DND-41 (cell line): ENCODE data around the gene SEM1.

Source experiments
- ATAC-seq: fragments of 200-7000 bp; cut with Tn5 transposase; 3 replicates; pipeline ENCODE4 v1.9.1; 2021; ENCODE audit warnings: low read depth; ENCODE audit not compliant: insufficient read depth
- DNase-seq: peaks from one replicate; pipeline ENCODE4 v3.0.0-alpha.2; 2020
- H2AFZ ChIP-seq: 2 replicates; pipeline ENCODE4 v1.6.0; 2012; ENCODE audit warnings: low read depth, low read length
- H3K27ac ChIP-seq: 2 replicates; pipeline ENCODE4 v1.5.1; 2012; ENCODE audit warnings: low read length, inconsistent platforms
- H3K27me3 ChIP-seq: fragments of 200-600 bp; sonication (generic); 2 replicates; pipeline ENCODE4 v1.6.0; 2012; ENCODE audit warnings: low read length, mild to moderate bottlenecking, inconsistent platforms; ENCODE audit not compliant: insufficient read depth, poor library complexity
- H3K36me3 ChIP-seq: 2 replicates; pipeline ENCODE4 v1.5.1; 2012; ENCODE audit warnings: low read length, inconsistent platforms; ENCODE audit not compliant: insufficient read depth
- H3K4me1 ChIP-seq: 2 replicates; pipeline ENCODE4 v1.5.1; 2012; ENCODE audit warnings: mild to moderate bottlenecking, low read length; ENCODE audit not compliant: insufficient read depth
- H3K4me2 ChIP-seq: 2 replicates; pipeline ENCODE4 v1.6.0; 2012; ENCODE audit warnings: mild to moderate bottlenecking, moderate library complexity, low read length, inconsistent platforms; ENCODE audit not compliant: insufficient read depth
- H3K4me3 ChIP-seq, 2 experiments: fragments of 200-600 bp in 1 of 2; shearing (Covaris generic) in 1 of 2; 2 replicates each; pipeline ENCODE4 v1.5.1; 2012 to 2016; ENCODE audit warnings: inconsistent platforms in 2 of 2, low read length in 2 of 2, mild to moderate bottlenecking in 2 of 2, low read depth in 1 of 2, moderate library complexity in 1 of 2
- H3K79me2 ChIP-seq: 2 replicates; pipeline ENCODE4 v1.6.0; 2012; ENCODE audit warnings: low read length, inconsistent platforms; ENCODE audit not compliant: insufficient read depth
- H3K9ac ChIP-seq: 2 replicates; pipeline ENCODE4 v1.6.0; 2012; ENCODE audit warnings: low read depth, mild to moderate bottlenecking, inconsistent platforms, low read length, moderate library complexity
- H3K9me3 ChIP-seq: 2 replicates; pipeline ENCODE4 v1.5.1; 2012; ENCODE audit warnings: low read length, moderate library complexity, mild to moderate bottlenecking, inconsistent platforms; ENCODE audit not compliant: insufficient read depth, severe bottlenecking
- H4K20me1 ChIP-seq: 2 replicates; pipeline ENCODE4 v1.6.0; 2012; ENCODE audit warnings: low read length; ENCODE audit not compliant: insufficient read depth
- EZH2 ChIP-seq: IDR thresholded peaks from 3 replicates; pipeline ENCODE4 v1.6.1; 2012; ENCODE audit warnings: borderline replicate concordance, low read depth, mild to moderate bottlenecking, moderate library complexity, low read length, inconsistent platforms; ENCODE audit not compliant: severe bottlenecking
- TF ChIP-seq, protein P1 (sequence below): IDR thresholded peaks from 2 replicates; pipeline ENCODE4 v1.5.1; 2012; ENCODE audit warnings: borderline replicate concordance, low read length, moderate library complexity, mild to moderate bottlenecking; ENCODE audit not compliant: poor library complexity, severe bottlenecking; ENCODE audit errors: extremely low read depth

SEM1 gene

GRCh38 chr7:96657347-96658021 lies 52.2 kb downstream of the SEM1 start:
- no peak for ATAC-seq
- DNase-seq: no peak
- H2AFZ ChIP-seq: no peak overlapping the region

GRCh38 chr7:96655956-96656355 lies 53.7 kb downstream of the SEM1 start:
- Histone ChIP-seq H4K20me1 (no peaks in the 10 kb centered on the region), H2AFZ (no peak overlapping the region), H3K4me3 (no peak overlapping the region), H3K36me3 (no peaks in the 10 kb centered on the region), H3K79me2 (no peaks in the 10 kb centered on the region), H3K27ac (no peak overlapping the region), H3K4me1 (no peaks in the 10 kb centered on the region), H3K4me2 (no peak overlapping the region), H3K9me3 (no peaks in the 10 kb centered on the region), H3K9ac (no peak overlapping the region), H3K27me3 (no peaks in the 10 kb centered on the region)
- ATAC-seq (no peak), DNase-seq (no peak)
- TF ChIP-seq, protein P1, sequence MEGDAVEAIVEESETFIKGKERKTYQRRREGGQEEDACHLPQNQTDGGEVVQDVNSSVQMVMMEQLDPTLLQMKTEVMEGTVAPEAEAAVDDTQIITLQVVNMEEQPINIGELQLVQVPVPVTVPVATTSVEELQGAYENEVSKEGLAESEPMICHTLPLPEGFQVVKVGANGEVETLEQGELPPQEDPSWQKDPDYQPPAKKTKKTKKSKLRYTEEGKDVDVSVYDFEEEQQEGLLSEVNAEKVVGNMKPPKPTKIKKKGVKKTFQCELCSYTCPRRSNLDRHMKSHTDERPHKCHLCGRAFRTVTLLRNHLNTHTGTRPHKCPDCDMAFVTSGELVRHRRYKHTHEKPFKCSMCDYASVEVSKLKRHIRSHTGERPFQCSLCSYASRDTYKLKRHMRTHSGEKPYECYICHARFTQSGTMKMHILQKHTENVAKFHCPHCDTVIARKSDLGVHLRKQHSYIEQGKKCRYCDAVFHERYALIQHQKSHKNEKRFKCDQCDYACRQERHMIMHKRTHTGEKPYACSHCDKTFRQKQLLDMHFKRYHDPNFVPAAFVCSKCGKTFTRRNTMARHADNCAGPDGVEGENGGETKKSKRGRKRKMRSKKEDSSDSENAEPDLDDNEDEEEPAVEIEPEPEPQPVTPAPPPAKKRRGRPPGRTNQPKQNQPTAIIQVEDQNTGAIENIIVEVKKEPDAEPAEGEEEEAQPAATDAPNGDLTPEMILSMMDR: no peak
- no peak for TF ChIP-seq EZH2

More at GRCh38 chr7:96657347-96658021, 52.2 kb downstream of the SEM1 start:
- Histone ChIP-seq H4K20me1 (no peaks in the 10 kb centered on the region), H3K9ac (no peak overlapping the region), H3K79me2 (no peaks in the 10 kb centered on the region), H3K9me3 (no peaks in the 10 kb centered on the region), H3K4me3 (no peak overlapping the region), H3K27ac (no peak overlapping the region), H3K27me3 (no peaks in the 10 kb centered on the region), H3K4me1 (no peaks in the 10 kb centered on the region), H3K4me2 (no peak overlapping the region), H3K36me3 (no peaks in the 10 kb centered on the region)
- no peak for TF ChIP-seq EZH2
- TF ChIP-seq, protein P1: no peak

DNA sequence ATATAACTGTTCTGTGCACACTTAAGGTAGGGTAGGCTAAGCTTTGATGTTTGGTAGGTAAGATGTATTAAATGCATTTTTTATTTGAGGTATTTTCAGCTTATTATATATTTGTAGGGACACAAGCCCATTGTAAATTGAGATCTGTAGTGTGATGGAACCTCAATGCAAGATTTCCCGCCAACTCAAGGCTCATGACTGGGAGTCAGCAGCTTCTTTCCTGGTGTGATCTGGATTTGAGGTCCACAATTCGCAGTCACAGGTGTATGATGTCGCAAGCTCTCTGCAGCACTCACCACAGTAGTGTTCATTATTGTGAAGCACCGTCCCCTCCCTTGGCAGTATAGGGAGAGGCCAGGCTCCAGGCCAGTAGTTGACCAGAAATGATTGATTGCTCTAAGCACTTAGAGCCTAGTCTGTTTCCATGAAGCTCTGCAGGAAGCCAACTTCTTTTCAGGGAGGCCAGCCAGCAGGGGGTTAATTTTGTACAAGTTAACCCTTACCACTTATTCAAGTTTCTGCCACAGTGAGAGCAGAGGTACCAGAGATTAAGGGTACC lies 54.9 kb downstream of the SEM1 start:
- no peak for ATAC-seq

More for the DNA sequence above, 54.9 kb downstream of the SEM1 start:
- H3K4me2 ChIP-seq: no peak overlapping the region
- no peak for TF ChIP-seq EZH2
- TF ChIP-seq, protein P1: no peak
- H3K27me3 ChIP-seq: no peaks in the 10 kb centered on the region
- no peaks in the 10 kb centered on the region for H3K36me3 ChIP-seq
- no peak overlapping the region for H2AFZ ChIP-seq
- no peaks in the 10 kb centered on the region for H3K9me3 ChIP-seq
- H3K79me2 ChIP-seq: no peaks in the 10 kb centered on the region
- no peak for DNase-seq
- H4K20me1 ChIP-seq: no peaks in the 10 kb centered on the region
- no peak overlapping the region for H3K4me3 ChIP-seq
- no peak overlapping the region for H3K27ac ChIP-seq
- no peaks in the 10 kb centered on the region for H3K4me1 ChIP-seq
- no peak overlapping the region for H3K9ac ChIP-seq
